Fibroblast of lung (primary cell): ENCODE results near the gene DNAH9. TPM values are rescaled to one million over a fixed set of nuclear protein-coding genes. Genes with fewer than 3 reads are reported as not detected.

Experiments
- DNase-seq, 2 donors: peaks; one replicate each; pipeline versions ENCODE4 v3.0.0 to v3.0.0-alpha.2; 2010; ENCODE audit warnings: low read depth in 2 of 2
- H2AFZ ChIP-seq: 2 replicates; pipeline ENCODE4 v1.5.1; 2012; ENCODE audit warnings: low read length, control low read depth, inconsistent platforms
- H3K27ac ChIP-seq: 2 replicates; pipeline ENCODE4 v1.5.1; 2011; ENCODE audit warnings: low read length, control low read depth; ENCODE audit not compliant: insufficient read depth
- H3K27me3 ChIP-seq: 2 replicates; pipeline ENCODE4 v1.5.1; 2011; ENCODE audit warnings: mild to moderate bottlenecking, low read length; ENCODE audit not compliant: control insufficient read depth, insufficient read depth
- H3K36me3 ChIP-seq: 2 replicates; pipeline ENCODE4 v1.5.1; 2011; ENCODE audit warnings: low read length; ENCODE audit not compliant: control insufficient read depth, insufficient read depth
- H3K4me1 ChIP-seq: 2 replicates; pipeline ENCODE4 v1.5.1; 2011; ENCODE audit warnings: low read length; ENCODE audit not compliant: control insufficient read depth, insufficient read depth; ENCODE audit errors: extremely low read depth
- H3K4me2 ChIP-seq: 2 replicates; pipeline ENCODE4 v1.5.1; 2011; ENCODE audit warnings: low read length, control low read depth; ENCODE audit not compliant: insufficient read depth; ENCODE audit errors: extremely low read depth
- H3K4me3 ChIP-seq, 4 experiments: fragments of 200-600 bp in 1 of 4; sonication (generic) in 1 of 4; replicated peaks in 1 of 4; 2 replicates each; pipeline ENCODE4 v1.5.1; 2011 to 2016; ENCODE audit warnings: low read length in 4 of 4, low read depth in 3 of 4, mild to moderate bottlenecking in 3 of 4, control low read depth in 2 of 4, inconsistent platforms in 1 of 4, mixed read lengths in 1 of 4; ENCODE audit not compliant: insufficient read depth in 1 of 4; ENCODE audit errors: control extremely low read depth in 1 of 4
- H3K79me2 ChIP-seq: 2 replicates; pipeline ENCODE4 v1.5.1; 2012; ENCODE audit warnings: mild to moderate bottlenecking, low read length, inconsistent platforms; ENCODE audit not compliant: control insufficient read depth, insufficient read depth
- H3K9ac ChIP-seq: 2 replicates; pipeline ENCODE4 v1.5.1; 2011; ENCODE audit warnings: mild to moderate bottlenecking, low read length, control low read depth; ENCODE audit not compliant: insufficient read depth
- H3K9me3 ChIP-seq: 2 replicates; pipeline ENCODE4 v1.5.1; 2012; ENCODE audit warnings: low read depth, low read length; ENCODE audit not compliant: control insufficient read depth, insufficient read depth
- H4K20me1 ChIP-seq: 2 replicates; pipeline ENCODE4 v1.5.1; 2011; ENCODE audit warnings: low read length; ENCODE audit not compliant: control insufficient read depth, insufficient read depth; ENCODE audit errors: extremely low read depth
- CTCF ChIP-seq, 2 donors: IDR thresholded peaks in 1 of 2; conservative IDR thresholded peaks in 1 of 2; 1 replicate in 1 of 2; 2 replicates in 1 of 2; pipeline ENCODE4 v1.5.1; 2011 to 2012; ENCODE audit warnings: low read length in 2 of 2, control low read depth in 1 of 2, inconsistent platforms in 1 of 2, low read depth in 1 of 2, mild to moderate bottlenecking in 1 of 2
- EZH2 ChIP-seq: IDR thresholded peaks from 2 replicates; pipeline ENCODE4 v1.5.1; 2012; ENCODE audit warnings: low read length, control low read depth, mild to moderate bottlenecking; ENCODE audit errors: missing control alignments
- polyA plus RNA-seq, 2 donors: library from polyadenylated mRNA; depleted of rRNA in 1 of 2; stranded (reverse) in 1 of 2; unstranded in 1 of 2; fragments of >200 nt; gene quantifications; 2 replicates each; pipeline ENCODE4 v1.2.1, GENCODE V29; 2011 to 2012; ENCODE audit warnings: missing spikeins in 1 of 2
- total RNA-seq: library from RNA; depleted of rRNA; stranded (reverse); fragments of >200 nt; gene quantifications from 2 replicates; pipeline ENCODE4 v1.2.1, GENCODE V29; 2014

The DNAH9 gene
- total and polyA plus RNA-seq, 2 donors (not counting 1 experiment from before 2014, with no cell fraction given) = not detected

DNA sequence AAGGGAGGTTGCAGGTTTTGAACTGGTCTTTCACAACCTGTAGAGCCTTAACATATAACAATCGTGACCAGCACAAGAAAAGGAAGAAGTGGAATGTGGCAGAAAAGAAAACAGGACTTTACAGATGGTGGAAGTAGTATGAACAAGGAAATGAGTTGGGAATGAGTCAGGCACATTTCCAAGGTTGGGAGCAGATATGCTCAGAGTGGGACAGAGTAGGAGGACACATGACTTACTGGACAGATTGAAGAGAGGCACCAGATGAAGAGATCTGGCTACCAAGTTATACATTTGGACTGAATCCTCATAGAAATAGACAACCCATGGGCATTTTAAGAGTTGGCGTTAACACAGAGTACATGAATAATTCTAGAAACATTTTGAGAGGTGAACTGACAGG lies 303.7 kb downstream of the DNAH9 start:
- Histone ChIP-seq H3K4me2 (no peak overlapping the region), H4K20me1 (no peaks in the 10 kb centered on the region), H3K4me1 (no peaks in the 10 kb centered on the region), H3K4me3 (no peak overlapping the region), H3K9me3 (no peaks in the 10 kb centered on the region), H3K9ac (no peak overlapping the region), H2AFZ (no peak overlapping the region), H3K79me2 (no peaks in the 10 kb centered on the region), H3K36me3 (no peaks in the 10 kb centered on the region), H3K27me3 (no peaks in the 10 kb centered on the region), H3K27ac (no peak overlapping the region)
- DNase-seq = no peak
- TF ChIP-seq CTCF (conservative IDR thresholded peaks at IDR 0.05 in 1 of 2, IDR thresholded peaks at IDR 0.05 in 1 of 2; ENCODE audit: low read depth in 1 of 2, low read length in 2 of 2) = no peak

DNA sequence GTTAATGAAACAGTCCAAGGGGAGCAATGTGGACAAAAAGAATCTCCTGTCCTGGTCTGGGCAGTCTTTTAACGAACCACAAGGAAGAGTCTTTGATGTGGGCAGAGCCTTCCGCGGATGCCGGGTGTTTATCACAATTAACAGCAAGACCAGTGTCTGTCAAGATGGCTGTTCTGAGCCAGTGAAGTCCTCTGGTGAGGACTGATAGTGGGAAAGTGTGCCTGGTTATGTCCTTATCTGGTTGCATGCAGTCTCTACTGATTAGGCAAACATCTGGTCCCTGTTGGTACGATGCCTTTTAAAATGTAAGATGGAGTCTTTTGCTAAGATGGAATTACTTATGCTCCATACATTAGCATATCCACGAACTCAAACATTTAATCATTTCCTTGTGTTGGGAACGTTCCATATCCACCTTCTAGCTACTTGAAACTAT lies 310.5 kb downstream of the DNAH9 start:
- H3K36me3 ChIP-seq = no peaks in the 10 kb centered on the region
- H3K4me2 ChIP-seq = no peak overlapping the region
- no peak for DNase-seq
- H3K27me3 ChIP-seq = no peaks in the 10 kb centered on the region
- no peaks in the 10 kb centered on the region for H3K9me3 ChIP-seq
- no peak overlapping the region for H2AFZ ChIP-seq
- H3K27ac ChIP-seq = no peak overlapping the region
- no peak overlapping the region for H3K9ac ChIP-seq
- no peaks in the 10 kb centered on the region for H3K4me1 ChIP-seq
- no peak overlapping the region for H3K4me3 ChIP-seq
- no peaks in the 10 kb centered on the region for H4K20me1 ChIP-seq
- no peak for TF ChIP-seq CTCF (conservative IDR thresholded peaks at IDR 0.05 in 1 of 2, IDR thresholded peaks at IDR 0.05 in 1 of 2; ENCODE audit: low read depth in 1 of 2, low read length in 2 of 2)
- no peak for TF ChIP-seq EZH2
- H3K79me2 ChIP-seq = no peaks in the 10 kb centered on the region

DNA sequence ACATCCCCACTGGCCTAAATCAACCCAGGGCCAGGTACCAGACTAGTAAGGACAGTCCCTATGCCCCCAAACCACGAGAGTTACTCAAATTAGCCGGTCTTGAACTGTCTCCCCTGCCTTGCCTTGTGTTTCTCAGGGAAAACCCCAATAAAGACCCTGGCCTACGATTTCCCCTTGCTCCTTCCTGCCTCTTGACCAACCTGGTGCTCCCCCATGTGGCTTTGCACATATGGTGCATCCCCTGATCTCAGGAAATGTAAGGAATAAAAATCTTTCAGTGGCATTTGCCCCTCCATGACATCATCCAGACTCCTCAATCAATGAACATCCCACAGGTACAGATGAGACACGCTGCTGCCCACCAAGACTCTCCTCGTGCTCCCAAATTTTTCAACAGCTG lies 311.1 kb downstream of the DNAH9 start:
- no peak for TF ChIP-seq CTCF (conservative IDR thresholded peaks at IDR 0.05 in 1 of 2, IDR thresholded peaks at IDR 0.05 in 1 of 2; ENCODE audit: low read depth in 1 of 2, low read length in 2 of 2)
- H3K9me3 ChIP-seq = no peaks in the 10 kb centered on the region
- no peaks in the 10 kb centered on the region for H3K79me2 ChIP-seq
- no peaks in the 10 kb centered on the region for H3K36me3 ChIP-seq
- no peak overlapping the region for H3K4me2 ChIP-seq
- no peaks in the 10 kb centered on the region for H4K20me1 ChIP-seq
- no peak for DNase-seq
- no peak overlapping the region for H3K9ac ChIP-seq
- H3K4me1 ChIP-seq = no peaks in the 10 kb centered on the region
- H2AFZ ChIP-seq = no peak overlapping the region
- H3K27ac ChIP-seq = no peak overlapping the region
- no peak overlapping the region for H3K4me3 ChIP-seq
- no peaks in the 10 kb centered on the region for H3K27me3 ChIP-seq
